Vagina (tissue), 2 donors: ENCODE data around the gene SCNN1G.

Experiments
- CTCF ChIP-seq, 3 experiments: fragments of 450-650 bp in 2 of 3; fragments of 200-600 bp in 1 of 3; sonication (generic) in 1 of 3; IDR thresholded peaks; one replicate each; pipeline ENCODE4 v1.5.1; 2017 to 2019; ENCODE audit warnings: antibody characterized with exemption in 3 of 3, mild to moderate bottlenecking in 2 of 3, moderate library complexity in 2 of 3
- POLR2A ChIP-seq, 2 donors: fragments of 450-650 bp; IDR thresholded peaks; one replicate each; pipeline ENCODE4 v1.6.1; 2017; ENCODE audit warnings: antibody characterized with exemption in 2 of 2, mild to moderate bottlenecking in 2 of 2, moderate library complexity in 2 of 2
- POLR2AphosphoS5 ChIP-seq, 2 donors: sonication (generic); formaldehyde crosslinking; IDR thresholded peaks; one replicate each; pipeline ENCODE4 v1.9.0; 2017; ENCODE audit warnings: antibody characterized with exemption in 2 of 2, mild to moderate bottlenecking in 2 of 2, low read depth in 1 of 2; ENCODE audit not compliant: insufficient read depth in 1 of 2

DNA sequence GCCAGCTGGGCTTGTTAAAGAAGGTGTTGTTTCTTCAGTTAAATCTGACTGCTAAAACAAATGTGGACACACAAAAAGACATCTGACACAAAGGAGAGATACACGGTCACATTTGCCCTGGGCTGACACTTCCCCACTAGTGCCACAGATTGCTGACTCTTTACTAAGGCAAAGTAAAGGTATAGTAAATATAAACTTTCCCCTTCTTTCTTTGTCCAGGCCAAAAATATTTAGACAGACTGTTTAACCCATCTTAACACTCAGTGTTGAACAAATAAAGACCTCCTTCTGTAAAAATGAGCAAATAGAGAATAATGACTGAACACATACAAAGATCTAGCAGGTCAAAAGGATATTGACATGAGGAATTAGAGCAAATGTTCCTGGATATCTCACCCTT is 58.4 kb downstream of the SCNN1G start:
- TF ChIP-seq POLR2A (IDR thresholded peaks at IDR 0.05) (no peak), CTCF (IDR thresholded peaks at IDR 0.05) (no peak), POLR2AphosphoS5 (IDR thresholded peaks at IDR 0.05; ENCODE audit: insufficient read depth in 1 of 2, low read depth in 1 of 2) (no peak)
